ENCODE measurements around the gene STXBP5L.

GRCh38 chr3:121269389-121269788 lies 361.4 kb downstream of the STXBP5L start:
- TF ChIP-seq CTCF (conservative IDR thresholded peaks at IDR 0.05; ENCODE audit: low read length) (no peak), EZH2phosphoT487 (IDR thresholded peaks at IDR 0.05; ENCODE audit: borderline replicate concordance) (no peak)
